Measurements from ENCODE around the gene FBXL7.

Gene FBXL7

DNA sequence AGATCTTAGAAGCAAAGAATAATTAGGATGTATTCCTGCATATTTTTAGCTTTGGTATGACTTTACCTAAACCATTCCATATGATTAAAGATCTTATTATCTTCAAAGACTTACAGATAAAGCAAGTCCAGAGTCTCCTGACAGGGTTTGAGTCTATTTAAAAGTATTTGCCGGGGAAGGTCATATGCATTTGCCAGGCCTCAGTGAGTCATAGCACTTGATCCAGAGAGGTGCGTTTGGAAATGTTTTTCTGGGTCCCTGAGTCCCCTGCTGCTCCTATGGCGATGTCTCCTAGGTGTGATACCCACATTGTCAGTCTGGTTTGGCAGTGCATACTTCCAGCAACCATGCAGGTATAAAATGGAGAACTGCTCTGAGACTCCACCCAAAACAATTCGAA, 217.0 kb downstream of the FBXL7 start:
- TF ChIP-seq, protein P1, sequence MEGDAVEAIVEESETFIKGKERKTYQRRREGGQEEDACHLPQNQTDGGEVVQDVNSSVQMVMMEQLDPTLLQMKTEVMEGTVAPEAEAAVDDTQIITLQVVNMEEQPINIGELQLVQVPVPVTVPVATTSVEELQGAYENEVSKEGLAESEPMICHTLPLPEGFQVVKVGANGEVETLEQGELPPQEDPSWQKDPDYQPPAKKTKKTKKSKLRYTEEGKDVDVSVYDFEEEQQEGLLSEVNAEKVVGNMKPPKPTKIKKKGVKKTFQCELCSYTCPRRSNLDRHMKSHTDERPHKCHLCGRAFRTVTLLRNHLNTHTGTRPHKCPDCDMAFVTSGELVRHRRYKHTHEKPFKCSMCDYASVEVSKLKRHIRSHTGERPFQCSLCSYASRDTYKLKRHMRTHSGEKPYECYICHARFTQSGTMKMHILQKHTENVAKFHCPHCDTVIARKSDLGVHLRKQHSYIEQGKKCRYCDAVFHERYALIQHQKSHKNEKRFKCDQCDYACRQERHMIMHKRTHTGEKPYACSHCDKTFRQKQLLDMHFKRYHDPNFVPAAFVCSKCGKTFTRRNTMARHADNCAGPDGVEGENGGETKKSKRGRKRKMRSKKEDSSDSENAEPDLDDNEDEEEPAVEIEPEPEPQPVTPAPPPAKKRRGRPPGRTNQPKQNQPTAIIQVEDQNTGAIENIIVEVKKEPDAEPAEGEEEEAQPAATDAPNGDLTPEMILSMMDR (IDR thresholded peaks at IDR 0.05; ENCODE audit: insufficient read depth, low read length, missing control alignments) = no peak
- CTCF ChIA-PET = no interaction called here
- H3K4me3 ChIP-seq (ENCODE audit: low read depth, low read length) = no peak overlapping the region
- no peak for DNase-seq (ENCODE audit: low read depth, low spot score)
- POLR2A ChIA-PET = no interaction called here

GRCh38 chr5:15718421-15719179, 218.6 kb downstream of the FBXL7 start:
- ChIA-PET POLR2A (no interaction called here), CTCF (interaction anchor here (1.0 to 2.1 kb wide), 5 partner anchors 13 to 106 kb away, joined by 3 to 5 read pairs (median 3); no protein-coding TSS in a partner anchor)
- no peak for DNase-seq (ENCODE audit: low read depth, low spot score)
- no peak overlapping the region for H3K4me3 ChIP-seq (ENCODE audit: low read depth, low read length)
- TF ChIP-seq, protein P1 (IDR thresholded peaks at IDR 0.05; ENCODE audit: insufficient read depth, low read length, missing control alignments) = no peak

DNA sequence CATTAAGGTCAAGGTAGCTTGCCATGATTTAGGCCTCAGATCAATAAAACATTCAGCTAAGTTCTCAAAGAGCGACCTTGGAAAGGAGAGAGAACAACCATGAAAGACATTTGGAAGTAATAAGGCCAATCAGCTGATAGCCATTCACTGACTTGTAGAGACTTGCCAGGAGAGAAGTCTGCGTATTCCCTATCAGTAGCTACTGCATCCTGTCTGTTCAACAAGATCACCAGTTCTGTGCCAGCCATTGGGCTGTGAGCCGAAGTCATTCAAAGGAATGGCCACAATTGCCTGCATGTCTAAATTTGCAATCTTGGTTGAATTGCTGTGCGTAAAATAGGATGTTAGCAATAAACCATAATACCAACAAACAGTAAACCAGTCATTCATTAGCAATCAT, 219.8 kb downstream of the FBXL7 start:
- no peak overlapping the region for H3K4me3 ChIP-seq (ENCODE audit: low read depth, low read length)
- ChIA-PET CTCF (interaction anchor here (1.2 to 2.1 kb wide), 3 partner anchors 14 to 16 kb away, joined by 3 to 5 read pairs (median 3); no protein-coding TSS in a partner anchor), POLR2A (no interaction called here)
- TF ChIP-seq, protein P1 (IDR thresholded peaks at IDR 0.05; ENCODE audit: insufficient read depth, low read length, missing control alignments) = no peak
- DNase-seq (ENCODE audit: low read depth, low spot score) = no peak

- ChIA-PET CTCF (interaction anchor here (2.1 kb wide), 1 partner anchor 15 kb away, joined by 5 read pairs; no protein-coding TSS in a partner anchor), POLR2A (no interaction called here)
- no peak overlapping the region for H3K4me3 ChIP-seq (ENCODE audit: low read depth, low read length)
- TF ChIP-seq, protein P1 (IDR thresholded peaks at IDR 0.05; ENCODE audit: insufficient read depth, low read length, missing control alignments) = no peak
- DNase-seq (ENCODE audit: low read depth, low spot score) = no peak
Observed at GRCh38 chr5:15720515-15720914, 220.5 kb downstream of the FBXL7 start.

DNA sequence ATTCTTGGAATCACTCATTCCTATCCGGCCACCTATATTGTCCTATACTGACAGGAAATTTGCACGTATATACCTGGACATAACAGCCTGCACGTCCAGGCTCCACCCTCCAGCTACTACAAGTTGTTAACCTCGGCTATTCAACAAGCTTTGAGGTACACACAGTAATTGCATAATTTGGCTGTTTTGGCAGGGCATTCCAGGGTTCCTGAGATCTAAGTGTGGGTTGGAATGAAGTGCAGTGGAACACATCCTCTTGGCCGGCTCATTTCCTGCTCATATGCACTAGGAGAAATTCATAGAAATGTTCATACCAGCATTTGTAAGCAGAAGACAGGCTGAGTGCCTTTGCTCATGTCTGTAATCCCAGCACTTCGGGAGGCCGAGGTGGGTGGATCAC, 222.3 kb downstream of the FBXL7 start:
- TF ChIP-seq, protein P1 (IDR thresholded peaks at IDR 0.05; ENCODE audit: insufficient read depth, low read length, missing control alignments) = no peak
- no peak overlapping the region for H3K4me3 ChIP-seq (ENCODE audit: low read depth, low read length)
- CTCF ChIA-PET = no interaction called here
- DNase-seq (ENCODE audit: low read depth, low spot score) = no peak
- POLR2A ChIA-PET = no interaction called here

DNA sequence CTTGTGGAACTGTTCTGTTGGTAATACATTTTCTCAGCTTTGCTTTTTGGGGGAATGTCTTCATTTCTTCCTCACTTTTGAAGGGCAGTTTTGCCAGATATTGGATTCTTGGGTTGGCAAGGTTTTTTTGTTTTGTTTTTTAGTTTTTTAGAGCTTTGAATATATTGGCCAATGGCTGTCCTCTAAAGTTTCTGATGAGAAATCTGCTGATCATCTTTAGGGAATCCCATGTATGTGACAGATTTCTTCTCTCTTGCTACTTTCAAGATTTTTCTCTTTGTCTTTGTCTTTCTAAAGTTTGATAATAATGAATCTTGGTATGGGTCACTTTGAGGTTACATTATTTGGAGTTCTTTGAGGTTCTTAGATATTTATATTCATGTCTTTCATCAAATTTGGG, 227.4 kb downstream of the FBXL7 start:
- POLR2A ChIA-PET = no interaction called here
- no peak overlapping the region for H3K4me3 ChIP-seq (ENCODE audit: low read depth, low read length)
- TF ChIP-seq, protein P1 (IDR thresholded peaks at IDR 0.05; ENCODE audit: insufficient read depth, low read length, missing control alignments) = no peak
- DNase-seq (ENCODE audit: low read depth, low spot score) = no peak
- CTCF ChIA-PET = no interaction called here
